H1 (cell line): ENCODE data around the gene CFAP157. TPM values are rescaled to one million over a fixed set of nuclear protein-coding genes. Genes with fewer than 3 reads are reported as not detected.

Experiments
- CTCF ChIA-PET: fragments of 300-600 bp; sonication (Branson Sonifier 250); formaldehyde crosslinking; loops from one replicate; lab custom pipeline; 2021; ENCODE audit not compliant: partially characterized antibody; lab: Charles Lee
- POLR2A ChIA-PET: fragments of 300-600 bp; sonication (Branson Sonifier 250); formaldehyde crosslinking; loops from one replicate; lab custom pipeline; 2021; ENCODE audit warnings: inconsistent platforms; ENCODE audit not compliant: partially characterized antibody; lab: Charles Lee
- DNase-seq, 2 experiments: peaks; one replicate each; pipeline versions ENCODE4 v3.0.0 to v3.0.0-alpha.2; 2010 to 2022; ENCODE audit warnings: low spot score in 2 of 2, low read depth in 1 of 2, mixed read lengths in 1 of 2
- FAIRE-seq: peaks from 2 replicates; lab custom pipeline; 2011; peaks lifted over from hg19 to GRCh38; lab: Jason Lieb, UNC
- H2AFZ ChIP-seq: 2 replicates; pipeline ENCODE4 v1.8.1; 2012; ENCODE audit warnings: low read length, inconsistent platforms
- H2AK5ac ChIP-seq: 2 replicates; pipeline ENCODE4 v1.6.1; 2013; ENCODE audit warnings: low read depth, low read length
- H2BK120ac ChIP-seq: replicated peaks from 2 replicates; pipeline ENCODE3; 2013; ENCODE audit warnings: low read depth, low read length, inconsistent platforms
- H2BK12ac ChIP-seq: 2 replicates; pipeline ENCODE4 v1.6.1; 2013; ENCODE audit warnings: low read depth, low read length
- H2BK15ac ChIP-seq: 2 replicates; pipeline ENCODE4 v1.6.1; 2013; ENCODE audit warnings: low read length
- H2BK20ac ChIP-seq: 2 replicates; pipeline ENCODE4 v1.6.1; 2013; ENCODE audit warnings: low read length
- H2BK5ac ChIP-seq: 2 replicates; pipeline ENCODE4 v1.6.1; 2013; ENCODE audit warnings: low read depth, low read length
- H3K14ac ChIP-seq: 2 replicates; pipeline ENCODE4 v1.6.1; 2013; ENCODE audit warnings: inconsistent platforms; ENCODE audit not compliant: insufficient read length
- H3K18ac ChIP-seq: 2 replicates; pipeline ENCODE4 v1.6.1; 2013; ENCODE audit warnings: low read length; ENCODE audit errors: extremely low read depth
- H3K23ac ChIP-seq: 2 replicates; pipeline ENCODE4 v1.6.1; 2013; ENCODE audit warnings: inconsistent platforms; ENCODE audit not compliant: insufficient read length
- H3K23me2 ChIP-seq: 2 replicates; pipeline ENCODE4 v1.6.1; 2013; ENCODE audit warnings: low read depth, low read length
- H3K27ac ChIP-seq: 2 replicates; pipeline ENCODE4 v1.6.1; 2011; ENCODE audit warnings: low read depth, low read length, inconsistent platforms
- H3K27me3 ChIP-seq, 4 experiments: replicated peaks in 1 of 4; 1 replicate in 1 of 4; 2 replicates in 3 of 4; pipeline versions ENCODE4 v1.6.1 to v1.8.1; 2011 to 2013; ENCODE audit warnings: low read length in 3 of 4, mild to moderate bottlenecking in 3 of 4, inconsistent platforms in 2 of 4, mixed read lengths in 2 of 4, moderate library complexity in 1 of 4; ENCODE audit not compliant: control insufficient read depth in 3 of 4, insufficient read depth in 3 of 4; ENCODE audit errors: extremely low read depth in 1 of 4
- H3K36me3 ChIP-seq, 4 experiments: 2 replicates each; pipeline versions ENCODE4 v1.6.1 to v1.8.1; 2011 to 2013; ENCODE audit warnings: mild to moderate bottlenecking in 4 of 4, low read length in 3 of 4, moderate library complexity in 2 of 4, control low read depth in 1 of 4, inconsistent platforms in 1 of 4; ENCODE audit not compliant: insufficient read depth in 4 of 4, control insufficient read depth in 2 of 4
- H3K4ac ChIP-seq: replicated peaks from 2 replicates; pipeline ENCODE3; 2013; ENCODE audit warnings: low read length, low read depth, mixed read lengths, inconsistent platforms; ENCODE audit not compliant: insufficient read length
- H3K4me1 ChIP-seq, 4 experiments: replicated peaks in 1 of 4; 1 replicate in 1 of 4; 2 replicates in 3 of 4; pipeline versions ENCODE4 v1.6.1 to v1.8.1; 2011 to 2013; ENCODE audit warnings: low read length in 3 of 4, inconsistent platforms in 2 of 4, mixed read lengths in 1 of 4; ENCODE audit not compliant: insufficient read depth in 4 of 4, control insufficient read depth in 3 of 4
- H3K4me2 ChIP-seq, 2 experiments: 2 replicates each; pipeline versions ENCODE4 v1.6.1 to v1.8.1; 2011 to 2013; ENCODE audit warnings: low read depth in 2 of 2, low read length in 2 of 2, control low read depth in 1 of 2, inconsistent platforms in 1 of 2, mild to moderate bottlenecking in 1 of 2; ENCODE audit not compliant: insufficient read depth in 1 of 2
- H3K4me3 ChIP-seq, 4 experiments: fragments of 200-600, 300-600 bp in 1 of 4; sonication (generic), shearing (Covaris generic), sonication (Bioruptor Twin) in 1 of 4; 2 replicates each; pipeline versions ENCODE4 v1.5.1 to v1.8.1; 2011 to 2016; ENCODE audit warnings: low read length in 4 of 4, low read depth in 3 of 4, control low read depth in 2 of 4, inconsistent platforms in 2 of 4, mild to moderate bottlenecking in 2 of 4, mixed read lengths in 1 of 4, moderate library complexity in 1 of 4; ENCODE audit not compliant: insufficient read depth in 2 of 4; ENCODE audit errors: extremely low read depth in 1 of 4
- H3K56ac ChIP-seq: replicated peaks from 2 replicates; pipeline ENCODE3; 2013; ENCODE audit warnings: low read depth, mild to moderate bottlenecking, mixed read lengths, low read length, inconsistent platforms; ENCODE audit not compliant: insufficient read length
- H3K79me1 ChIP-seq: 2 replicates; pipeline ENCODE4 v1.6.1; 2013; ENCODE audit warnings: low read depth, low read length, control low read depth
- H3K79me2 ChIP-seq, 2 experiments: 2 replicates each; pipeline versions ENCODE4 v1.6.1 to v1.8.1; 2012 to 2013; ENCODE audit warnings: low read length in 2 of 2, mild to moderate bottlenecking in 2 of 2, inconsistent platforms in 1 of 2; ENCODE audit not compliant: insufficient read depth in 2 of 2, control insufficient read depth in 1 of 2
- H3K9ac ChIP-seq, 4 experiments: replicated peaks in 1 of 4; 1 replicate in 1 of 4; 2 replicates in 3 of 4; pipeline versions ENCODE4 v1.6.1 to v1.8.1; 2011 to 2013; ENCODE audit warnings: low read depth in 3 of 4, low read length in 3 of 4, control low read depth in 2 of 4, mild to moderate bottlenecking in 2 of 4, moderate library complexity in 2 of 4, inconsistent platforms in 1 of 4; ENCODE audit errors: extremely low read depth in 1 of 4
- H3K9me3 ChIP-seq, 2 experiments: 2 replicates each; pipeline versions ENCODE4 v1.6.1 to v1.8.1; 2012 to 2013; ENCODE audit warnings: mild to moderate bottlenecking in 2 of 2, moderate library complexity in 2 of 2, control low read depth in 1 of 2, inconsistent platforms in 1 of 2, low read depth in 1 of 2, low read length in 1 of 2, mixed read lengths in 1 of 2; ENCODE audit not compliant: insufficient read depth in 2 of 2
- H4K20me1 ChIP-seq, 2 experiments: replicated peaks in 1 of 2; 2 replicates each; pipeline versions ENCODE3 to v1.8.1; 2011 to 2013; ENCODE audit warnings: inconsistent platforms in 2 of 2, low read length in 2 of 2, mild to moderate bottlenecking in 1 of 2; ENCODE audit not compliant: insufficient read depth in 2 of 2, control insufficient read depth in 1 of 2
- H4K5ac ChIP-seq: 2 replicates; pipeline ENCODE4 v1.6.1; 2013; ENCODE audit warnings: low read length, low read depth, mixed read lengths, inconsistent platforms; ENCODE audit not compliant: insufficient read length
- H4K8ac ChIP-seq: 2 replicates; pipeline ENCODE4 v1.8.0; 2013; ENCODE audit warnings: mild to moderate bottlenecking, moderate library complexity, low read length, inconsistent platforms; ENCODE audit not compliant: insufficient read depth; ENCODE audit errors: extremely low read depth
- H4K91ac ChIP-seq: replicated peaks from 2 replicates; pipeline ENCODE3; 2013; ENCODE audit warnings: low read length, mixed read lengths, inconsistent platforms; ENCODE audit not compliant: insufficient read length
- CHD1 ChIP-seq: IDR thresholded peaks from 2 replicates; pipeline ENCODE4 v1.6.1; 2012; ENCODE audit warnings: low read depth, low read length, improper control_type of control experiment
- POLR2AphosphoS5 ChIP-seq: IDR thresholded peaks from 2 replicates; pipeline ENCODE4 v1.6.1; 2011; ENCODE audit warnings: low read depth, low read length
- SIRT6 ChIP-seq: IDR thresholded peaks from one replicate; pipeline ENCODE4 v1.7.1; 2012; ENCODE audit warnings: low read length, inconsistent platforms
- WGBS, 2 experiments: shearing (Covaris generic) in 1 of 2; methylation state at CpG; one replicate each; pipeline versions ENCODE4 v1.1.6 to v1.1.7; 2013 to 2015; ENCODE audit warnings: low lambda C conversion rate in 2 of 2, mixed read lengths in 2 of 2, inconsistent platforms in 1 of 2, low coverage in 1 of 2, missing lambda C conversion rate in 1 of 2; ENCODE audit not compliant: insufficient replicate concordance in 2 of 2, insufficient coverage in 1 of 2, insufficient read length in 1 of 2; ENCODE audit errors: extremely low coverage in 1 of 2, missing lambda C conversion rate in 1 of 2; 5-methylcytosine and 5-hydroxymethylcytosine counted together
- polyA plus RNA-seq, 7 experiments: library from polyadenylated mRNA; depleted of rRNA in 3 of 7; stranded (reverse) in 5 of 7; unstranded in 2 of 7; fragments of >200 nt in 5 of 7; fragments of 200-250 nt in 2 of 7; gene quantifications; 1 replicate in 5 of 7; 2 replicates in 1 of 7; 4 replicates in 1 of 7; pipeline versions ENCODE4 v1.2.1 to v1.2.3, GENCODE V29; 2011 to 2013; ENCODE audit warnings: missing spikeins in 2 of 7, mixed read lengths in 2 of 7
- total RNA-seq: library from RNA; stranded (reverse); fragmentation: NEBNext Ultra II Directional; extraction: Animal tissue kit (Norgen Biotek cat#: 25700); gene quantifications from 2 replicates; pipeline ENCODE4 v1.2.1, GENCODE V29; 2021

CFAP157 gene
- total and polyA plus RNA-seq, 2 of the 8 experiments (the other 6 are each of a cell fraction or from before 2014, with no cell fraction given): not detected

DNA sequence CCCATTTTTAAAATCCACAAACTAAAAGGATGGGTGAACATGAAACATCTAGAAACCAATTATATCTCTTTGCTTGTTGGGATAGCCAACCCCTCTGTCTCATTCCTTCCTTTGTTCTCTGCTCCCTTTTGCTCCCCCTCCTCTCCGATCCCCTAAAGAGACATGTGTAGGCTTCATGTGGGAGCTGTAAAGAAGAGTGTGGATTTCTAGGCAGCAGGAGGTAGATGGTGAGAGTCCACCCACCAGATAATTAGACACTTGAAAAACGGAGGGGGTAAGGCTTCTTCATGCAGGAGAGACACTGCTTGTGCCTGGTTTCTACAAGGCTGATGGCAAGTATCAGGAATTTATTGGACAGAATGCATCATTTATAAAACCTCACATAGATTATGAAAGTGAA is 27.3 kb upstream of the CFAP157 start:
- CTCF ChIA-PET: interaction anchor here (0.6 to 2.8 kb wide), 2 partner anchors 55 to 114 kb away, joined by 3 to 8 read pairs; partner anchors contain the start of gene TOR2A
- no peak overlapping the region for H2BK20ac ChIP-seq
- H2BK5ac ChIP-seq: no peak overlapping the region
- no peak overlapping the region for H4K8ac ChIP-seq
- TF ChIP-seq CHD1: no peak
- TF ChIP-seq SIRT6: no peak
- no peak for TF ChIP-seq POLR2AphosphoS5
- POLR2A ChIA-PET: no interaction called here
- H2BK120ac ChIP-seq: no peak overlapping the region
- no peak overlapping the region for H4K91ac ChIP-seq
- H3K23me2 ChIP-seq: no peaks in the 10 kb centered on the region
- H3K9ac ChIP-seq: no peak overlapping the region
- no peak overlapping the region for H3K4me2 ChIP-seq
- H3K79me1 ChIP-seq: no peaks in the 10 kb centered on the region
- H3K79me2 ChIP-seq: no peaks in the 10 kb centered on the region
- no peak overlapping the region for H2AFZ ChIP-seq
- 85% methylated on average over 2 of the region's 2 CpGs; no CpG with 5 or more reads in 1 of the 2 experiments for WGBS, 2 experiments
- H3K4me1 ChIP-seq: no peaks in the 10 kb centered on the region
- no peak overlapping the region for H3K23ac ChIP-seq
- H2AK5ac ChIP-seq: no peak overlapping the region
- H3K9me3 ChIP-seq: no peaks in the 10 kb centered on the region
- H4K20me1 ChIP-seq: peaks cover 0 to 2% of the 10 kb centered on the region in 2 experiments
- no peak overlapping the region for H2BK15ac ChIP-seq
- H3K56ac ChIP-seq: no peak overlapping the region
- no peak overlapping the region for H3K18ac ChIP-seq
- H3K14ac ChIP-seq: no peak overlapping the region
- no peak overlapping the region for H3K4ac ChIP-seq
- H3K27ac ChIP-seq: no peak overlapping the region
- H3K36me3 ChIP-seq: peaks cover 2 to 45% (median 18%) of the 10 kb centered on the region in 4 experiments; a peak in 5 of 8 replicates
- DNase-seq: no peak
- H2BK12ac ChIP-seq: no peak overlapping the region
- no peaks in the 10 kb centered on the region for H3K27me3 ChIP-seq
- H4K5ac ChIP-seq: no peak overlapping the region
- FAIRE-seq: no peak
- H3K4me3 ChIP-seq: no peak overlapping the region
